H1 (cell line): ENCODE measurements around the gene ITGA3. TPM values are rescaled to one million over a fixed set of nuclear protein-coding genes. Genes with fewer than 3 reads are reported as not detected.

Experiments used
- CTCF ChIA-PET: fragments of 300-600 bp; sonication (Branson Sonifier 250); formaldehyde crosslinking; loops from one replicate; lab custom pipeline; 2021; ENCODE audit not compliant: partially characterized antibody; lab: Charles Lee
- POLR2A ChIA-PET: fragments of 300-600 bp; sonication (Branson Sonifier 250); formaldehyde crosslinking; loops from one replicate; lab custom pipeline; 2021; ENCODE audit warnings: inconsistent platforms; ENCODE audit not compliant: partially characterized antibody; lab: Charles Lee
- DNase-seq, 2 experiments: peaks; one replicate each; pipeline versions ENCODE4 v3.0.0 to v3.0.0-alpha.2; 2010 to 2022; ENCODE audit warnings: low spot score in 2 of 2, low read depth in 1 of 2, mixed read lengths in 1 of 2
- FAIRE-seq: peaks from 2 replicates; lab custom pipeline; 2011; peaks lifted over from hg19 to GRCh38; lab: Jason Lieb, UNC
- H2AFZ ChIP-seq: 2 replicates; pipeline ENCODE4 v1.8.1; 2012; ENCODE audit warnings: low read length, inconsistent platforms
- H2AK5ac ChIP-seq: 2 replicates; pipeline ENCODE4 v1.6.1; 2013; ENCODE audit warnings: low read depth, low read length
- H2BK120ac ChIP-seq: replicated peaks from 2 replicates; pipeline ENCODE3; 2013; ENCODE audit warnings: low read depth, low read length, inconsistent platforms
- H2BK12ac ChIP-seq: 2 replicates; pipeline ENCODE4 v1.6.1; 2013; ENCODE audit warnings: low read depth, low read length
- H2BK15ac ChIP-seq: 2 replicates; pipeline ENCODE4 v1.6.1; 2013; ENCODE audit warnings: low read length
- H2BK20ac ChIP-seq: 2 replicates; pipeline ENCODE4 v1.6.1; 2013; ENCODE audit warnings: low read length
- H2BK5ac ChIP-seq: 2 replicates; pipeline ENCODE4 v1.6.1; 2013; ENCODE audit warnings: low read depth, low read length
- H3K14ac ChIP-seq: 2 replicates; pipeline ENCODE4 v1.6.1; 2013; ENCODE audit warnings: inconsistent platforms; ENCODE audit not compliant: insufficient read length
- H3K18ac ChIP-seq: 2 replicates; pipeline ENCODE4 v1.6.1; 2013; ENCODE audit warnings: low read length; ENCODE audit errors: extremely low read depth
- H3K23ac ChIP-seq: 2 replicates; pipeline ENCODE4 v1.6.1; 2013; ENCODE audit warnings: inconsistent platforms; ENCODE audit not compliant: insufficient read length
- H3K23me2 ChIP-seq: 2 replicates; pipeline ENCODE4 v1.6.1; 2013; ENCODE audit warnings: low read depth, low read length
- H3K27ac ChIP-seq: 2 replicates; pipeline ENCODE4 v1.6.1; 2011; ENCODE audit warnings: low read depth, low read length, inconsistent platforms
- H3K27me3 ChIP-seq, 4 experiments: replicated peaks in 1 of 4; 1 replicate in 1 of 4; 2 replicates in 3 of 4; pipeline versions ENCODE4 v1.6.1 to v1.8.1; 2011 to 2013; ENCODE audit warnings: low read length in 3 of 4, mild to moderate bottlenecking in 3 of 4, inconsistent platforms in 2 of 4, mixed read lengths in 2 of 4, moderate library complexity in 1 of 4; ENCODE audit not compliant: control insufficient read depth in 3 of 4, insufficient read depth in 3 of 4; ENCODE audit errors: extremely low read depth in 1 of 4
- H3K36me3 ChIP-seq, 4 experiments: 2 replicates each; pipeline versions ENCODE4 v1.6.1 to v1.8.1; 2011 to 2013; ENCODE audit warnings: mild to moderate bottlenecking in 4 of 4, low read length in 3 of 4, moderate library complexity in 2 of 4, control low read depth in 1 of 4, inconsistent platforms in 1 of 4; ENCODE audit not compliant: insufficient read depth in 4 of 4, control insufficient read depth in 2 of 4
- H3K4ac ChIP-seq: replicated peaks from 2 replicates; pipeline ENCODE3; 2013; ENCODE audit warnings: low read length, low read depth, mixed read lengths, inconsistent platforms; ENCODE audit not compliant: insufficient read length
- H3K4me1 ChIP-seq, 4 experiments: replicated peaks in 1 of 4; 1 replicate in 1 of 4; 2 replicates in 3 of 4; pipeline versions ENCODE4 v1.6.1 to v1.8.1; 2011 to 2013; ENCODE audit warnings: low read length in 3 of 4, inconsistent platforms in 2 of 4, mixed read lengths in 1 of 4; ENCODE audit not compliant: insufficient read depth in 4 of 4, control insufficient read depth in 3 of 4
- H3K4me2 ChIP-seq, 2 experiments: 2 replicates each; pipeline versions ENCODE4 v1.6.1 to v1.8.1; 2011 to 2013; ENCODE audit warnings: low read depth in 2 of 2, low read length in 2 of 2, control low read depth in 1 of 2, inconsistent platforms in 1 of 2, mild to moderate bottlenecking in 1 of 2; ENCODE audit not compliant: insufficient read depth in 1 of 2
- H3K4me3 ChIP-seq, 4 experiments: fragments of 200-600, 300-600 bp in 1 of 4; sonication (generic), shearing (Covaris generic), sonication (Bioruptor Twin) in 1 of 4; 2 replicates each; pipeline versions ENCODE4 v1.5.1 to v1.8.1; 2011 to 2016; ENCODE audit warnings: low read length in 4 of 4, low read depth in 3 of 4, control low read depth in 2 of 4, inconsistent platforms in 2 of 4, mild to moderate bottlenecking in 2 of 4, mixed read lengths in 1 of 4, moderate library complexity in 1 of 4; ENCODE audit not compliant: insufficient read depth in 2 of 4; ENCODE audit errors: extremely low read depth in 1 of 4
- H3K56ac ChIP-seq: replicated peaks from 2 replicates; pipeline ENCODE3; 2013; ENCODE audit warnings: low read depth, mild to moderate bottlenecking, mixed read lengths, low read length, inconsistent platforms; ENCODE audit not compliant: insufficient read length
- H3K79me1 ChIP-seq: 2 replicates; pipeline ENCODE4 v1.6.1; 2013; ENCODE audit warnings: low read depth, low read length, control low read depth
- H3K79me2 ChIP-seq, 2 experiments: 2 replicates each; pipeline versions ENCODE4 v1.6.1 to v1.8.1; 2012 to 2013; ENCODE audit warnings: low read length in 2 of 2, mild to moderate bottlenecking in 2 of 2, inconsistent platforms in 1 of 2; ENCODE audit not compliant: insufficient read depth in 2 of 2, control insufficient read depth in 1 of 2
- H3K9ac ChIP-seq, 4 experiments: replicated peaks in 1 of 4; 1 replicate in 1 of 4; 2 replicates in 3 of 4; pipeline versions ENCODE4 v1.6.1 to v1.8.1; 2011 to 2013; ENCODE audit warnings: low read depth in 3 of 4, low read length in 3 of 4, control low read depth in 2 of 4, mild to moderate bottlenecking in 2 of 4, moderate library complexity in 2 of 4, inconsistent platforms in 1 of 4; ENCODE audit errors: extremely low read depth in 1 of 4
- H3K9me3 ChIP-seq, 2 experiments: 2 replicates each; pipeline versions ENCODE4 v1.6.1 to v1.8.1; 2012 to 2013; ENCODE audit warnings: mild to moderate bottlenecking in 2 of 2, moderate library complexity in 2 of 2, control low read depth in 1 of 2, inconsistent platforms in 1 of 2, low read depth in 1 of 2, low read length in 1 of 2, mixed read lengths in 1 of 2; ENCODE audit not compliant: insufficient read depth in 2 of 2
- H4K20me1 ChIP-seq, 2 experiments: replicated peaks in 1 of 2; 2 replicates each; pipeline versions ENCODE3 to v1.8.1; 2011 to 2013; ENCODE audit warnings: inconsistent platforms in 2 of 2, low read length in 2 of 2, mild to moderate bottlenecking in 1 of 2; ENCODE audit not compliant: insufficient read depth in 2 of 2, control insufficient read depth in 1 of 2
- H4K5ac ChIP-seq: 2 replicates; pipeline ENCODE4 v1.6.1; 2013; ENCODE audit warnings: low read length, low read depth, mixed read lengths, inconsistent platforms; ENCODE audit not compliant: insufficient read length
- H4K8ac ChIP-seq: 2 replicates; pipeline ENCODE4 v1.8.0; 2013; ENCODE audit warnings: mild to moderate bottlenecking, moderate library complexity, low read length, inconsistent platforms; ENCODE audit not compliant: insufficient read depth; ENCODE audit errors: extremely low read depth
- H4K91ac ChIP-seq: replicated peaks from 2 replicates; pipeline ENCODE3; 2013; ENCODE audit warnings: low read length, mixed read lengths, inconsistent platforms; ENCODE audit not compliant: insufficient read length
- BACH1 ChIP-seq: IDR thresholded peaks from 2 replicates; pipeline ENCODE4 v1.6.1; 2012; ENCODE audit warnings: low read length, improper control_type of control experiment
- CBX8 ChIP-seq: fragments of 300-800, 300-1000 bp; sonication (generic); IDR thresholded peaks from 2 replicates; pipeline ENCODE4 v1.7.1; 2016; ENCODE audit warnings: low read depth, low read length, borderline replicate concordance
- CREB1 ChIP-seq: IDR thresholded peaks from 2 replicates; pipeline ENCODE4 v1.6.1; 2012; ENCODE audit warnings: inconsistent platforms
- CTCF ChIP-seq, 3 experiments: IDR thresholded peaks; 1 replicate in 2 of 3; 2 replicates in 1 of 3; pipeline versions ENCODE4 v1.5.1 to v1.6.1; 2011; ENCODE audit warnings: low read length in 3 of 3, mild to moderate bottlenecking in 3 of 3, inconsistent platforms in 2 of 3, low read depth in 1 of 3, moderate library complexity in 1 of 3; ENCODE audit not compliant: insufficient read depth in 1 of 3; ENCODE audit errors: control extremely low read depth in 1 of 3
- PHF8 ChIP-seq: fragments of 200-600 bp; sonication (generic); conservative IDR thresholded peaks from 2 replicates; pipeline ENCODE4 v1.7.1; 2012; ENCODE audit warnings: low read depth, mild to moderate bottlenecking, inconsistent platforms, low read length, moderate library complexity
- SIRT6 ChIP-seq: IDR thresholded peaks from one replicate; pipeline ENCODE4 v1.7.1; 2012; ENCODE audit warnings: low read length, inconsistent platforms
- SP2 ChIP-seq: IDR thresholded peaks from 2 replicates; pipeline ENCODE4 v1.6.1; 2012; ENCODE audit warnings: mild to moderate bottlenecking, low read length, inconsistent platforms
- SRF ChIP-seq: IDR thresholded peaks from 2 replicates; pipeline ENCODE4 v1.6.1; 2011; ENCODE audit warnings: mild to moderate bottlenecking, low read depth, low read length, moderate library complexity
- WGBS, 2 experiments: shearing (Covaris generic) in 1 of 2; methylation state at CpG; one replicate each; pipeline versions ENCODE4 v1.1.6 to v1.1.7; 2013 to 2015; ENCODE audit warnings: low lambda C conversion rate in 2 of 2, mixed read lengths in 2 of 2, inconsistent platforms in 1 of 2, low coverage in 1 of 2, missing lambda C conversion rate in 1 of 2; ENCODE audit not compliant: insufficient replicate concordance in 2 of 2, insufficient coverage in 1 of 2, insufficient read length in 1 of 2; ENCODE audit errors: extremely low coverage in 1 of 2, missing lambda C conversion rate in 1 of 2; 5-methylcytosine and 5-hydroxymethylcytosine counted together
- polyA plus RNA-seq, 7 experiments: library from polyadenylated mRNA; depleted of rRNA in 3 of 7; stranded (reverse) in 5 of 7; unstranded in 2 of 7; fragments of >200 nt in 5 of 7; fragments of 200-250 nt in 2 of 7; gene quantifications; 1 replicate in 5 of 7; 2 replicates in 1 of 7; 4 replicates in 1 of 7; pipeline versions ENCODE4 v1.2.1 to v1.2.3, GENCODE V29; 2011 to 2013; ENCODE audit warnings: missing spikeins in 2 of 7, mixed read lengths in 2 of 7
- total RNA-seq: library from RNA; stranded (reverse); fragmentation: NEBNext Ultra II Directional; extraction: Animal tissue kit (Norgen Biotek cat#: 25700); gene quantifications from 2 replicates; pipeline ENCODE4 v1.2.1, GENCODE V29; 2021

ITGA3 gene
- total and polyA plus RNA-seq, 2 of the 8 experiments (the other 6 are each of a cell fraction or from before 2014, with no cell fraction given), result 24.0 to 24.2 TPM

GRCh38 chr17:50099003-50099402 is 43.1 kb downstream of the ITGA3 start:
- DNase-seq, result no peak
- H3K9ac ChIP-seq, result no peak overlapping the region
- H3K23me2 ChIP-seq, result peaks cover 17% of the 10 kb centered on the region
- no peak overlapping the region for H2AK5ac ChIP-seq
- no peak overlapping the region for H2BK120ac ChIP-seq
- H3K27ac ChIP-seq, result no peak overlapping the region
- H3K14ac ChIP-seq, result no peak overlapping the region
- no peak overlapping the region for H3K4me3 ChIP-seq
- no peak overlapping the region for H3K56ac ChIP-seq
- POLR2A ChIA-PET, result interaction anchor here (1.4 to 1.7 kb wide), 2 partner anchors 12 to 16 kb away, joined by 5 to 6 read pairs; no protein-coding TSS in a partner anchor
- H3K36me3 ChIP-seq, result peaks cover 0 to 9% (median 0%) of the 10 kb centered on the region in 4 experiments; a peak in 1 of 8 replicates
- H4K20me1 ChIP-seq, result no peaks in the 10 kb centered on the region
- H3K79me1 ChIP-seq, result peaks cover 3% of the 10 kb centered on the region
- H3K79me2 ChIP-seq, result peaks cover 0 to 4% of the 10 kb centered on the region in 2 experiments; a peak in 1 of 4 replicates
- H4K5ac ChIP-seq, result no peak overlapping the region
- peaks cover 0 to 3% (median 0%) of the 10 kb centered on the region in 4 experiments; a peak in 3 of 7 replicates for H3K27me3 ChIP-seq
- no peak overlapping the region; the same call in 1 of the 2 replicates for H4K8ac ChIP-seq
- FAIRE-seq, result no peak
- no peak overlapping the region for H3K4ac ChIP-seq
- H3K18ac ChIP-seq, result no peak overlapping the region
- CTCF ChIA-PET, result interaction anchor here (1.2 to 15.7 kb wide), 7 partner anchors 18 to 101 kb away, joined by 3 to 412 read pairs (median 7); no protein-coding TSS in a partner anchor
- peaks cover 0 to 25% (median 17%) of the 10 kb centered on the region in 4 experiments; a peak in 6 of 7 replicates for H3K4me1 ChIP-seq
- H4K91ac ChIP-seq, result no peak overlapping the region
- no peak overlapping the region for H2BK15ac ChIP-seq
- 96% methylated on average over 4 of the region's 5 CpGs; no CpG with 5 or more reads in 1 of the 2 experiments for WGBS, 2 experiments
- TF ChIP-seq SIRT6 (no peak), CBX8 (no peak), CTCF (IDR thresholded peaks at IDR 0.05; ENCODE audit: control extremely low read depth in 1 of 3, insufficient read depth in 1 of 3, low read depth in 1 of 3, low read length in 3 of 3) (no peak), PHF8 (no peak), BACH1 (no peak), SRF (no peak), CREB1 (no peak), SP2 (no peak)
- no peak overlapping the region for H2BK20ac ChIP-seq
- H3K4me2 ChIP-seq, result no peak overlapping the region
- H2BK5ac ChIP-seq, result peak overlapping the region; percentile 21; the same call in 1 of the 2 replicates
- no peaks in the 10 kb centered on the region for H3K9me3 ChIP-seq
- H2BK12ac ChIP-seq, result no peak overlapping the region; the same call in 1 of the 2 replicates
- no peak overlapping the region for H2AFZ ChIP-seq
- no peak overlapping the region for H3K23ac ChIP-seq
